ENCODE results near the gene COL12A1. TPM values are rescaled to one million over a fixed set of nuclear protein-coding genes. Genes with fewer than 3 reads are reported as not detected.

Gene COL12A1
- total and polyA plus RNA-seq, 2 donors (not counting 1 experiment from before 2014, with no cell fraction given): not detected

DNA sequence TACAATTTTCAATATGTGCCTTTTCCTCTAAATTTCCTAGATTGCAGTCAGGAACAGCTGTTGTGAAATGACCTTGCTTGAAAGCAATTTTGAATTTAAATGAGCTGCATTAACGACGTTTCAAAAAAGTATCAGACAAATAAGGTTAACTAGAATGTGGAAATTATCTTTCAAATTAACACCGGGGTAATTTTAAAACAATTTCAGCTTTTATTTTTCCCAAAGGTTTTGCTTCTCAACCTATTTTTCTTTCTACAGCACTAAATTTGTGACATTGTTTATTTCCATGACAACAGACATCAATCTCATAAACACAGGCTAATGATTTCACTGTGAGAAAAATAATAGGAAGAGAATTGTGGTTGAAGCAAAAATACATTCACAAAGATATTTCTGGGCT, 38.5 kb downstream of the COL12A1 start:
- no peak overlapping the region for H2AFZ ChIP-seq (ENCODE audit: insufficient read depth, low read depth, low read length, poor library complexity, severe bottlenecking)
- intact Hi-C loops (cut with micrococcal nuclease): no loop called here
- Mint-ChIP-seq H3K4me1 (no peaks in the 10 kb centered on the region), H3K27me3 (peaks cover 18% of the 10 kb centered on the region), H3K9me3 (ENCODE audit: insufficient read depth) (no peaks in the 10 kb centered on the region), H3K27ac (no peak overlapping the region), H3K4me3 (no peak overlapping the region)
- ATAC-seq (ENCODE audit: low read depth) (no peak), DNase-seq (no peak)
- no peaks in the 10 kb centered on the region for H3K36me3 ChIP-seq (replicated peaks in 1 of 2; ENCODE audit: control extremely low read depth in 1 of 2, control insufficient read depth in 1 of 2, extremely low read depth in 1 of 2, insufficient read depth in 2 of 2, low read length in 1 of 2)
- ChIA-PET CTCF (no interaction called here), POLR2A (no interaction called here)
- H4K20me1 ChIP-seq (ENCODE audit: control insufficient read depth, insufficient read depth, low read length, poor library complexity, severe bottlenecking): no peaks in the 10 kb centered on the region
- H3K79me2 ChIP-seq (ENCODE audit: control insufficient read depth, insufficient read depth, low read length): no peaks in the 10 kb centered on the region
- no peak overlapping the region for H3K27ac ChIP-seq (ENCODE audit: low read length in 2 of 2)
- no peak overlapping the region for H3K4me3 ChIP-seq (ENCODE audit: control extremely low read depth in 1 of 5, extremely low read depth in 1 of 5, insufficient read depth in 1 of 5, low read depth in 2 of 5, low read length in 4 of 5)
- H3K4me1 ChIP-seq (ENCODE audit: control insufficient read depth in 2 of 2, insufficient read depth in 2 of 2, low read length in 2 of 2): no peaks in the 10 kb centered on the region
- WGBS (ENCODE audit: insufficient coverage): no CpG with 5 or more reads among the region's 3 CpGs
- TF ChIP-seq EZH2 (IDR thresholded peaks at IDR 0.05; ENCODE audit: borderline replicate concordance, insufficient read depth, low read depth, low read length, poor library complexity, severe bottlenecking): no peak
- TF ChIP-seq, protein P1, sequence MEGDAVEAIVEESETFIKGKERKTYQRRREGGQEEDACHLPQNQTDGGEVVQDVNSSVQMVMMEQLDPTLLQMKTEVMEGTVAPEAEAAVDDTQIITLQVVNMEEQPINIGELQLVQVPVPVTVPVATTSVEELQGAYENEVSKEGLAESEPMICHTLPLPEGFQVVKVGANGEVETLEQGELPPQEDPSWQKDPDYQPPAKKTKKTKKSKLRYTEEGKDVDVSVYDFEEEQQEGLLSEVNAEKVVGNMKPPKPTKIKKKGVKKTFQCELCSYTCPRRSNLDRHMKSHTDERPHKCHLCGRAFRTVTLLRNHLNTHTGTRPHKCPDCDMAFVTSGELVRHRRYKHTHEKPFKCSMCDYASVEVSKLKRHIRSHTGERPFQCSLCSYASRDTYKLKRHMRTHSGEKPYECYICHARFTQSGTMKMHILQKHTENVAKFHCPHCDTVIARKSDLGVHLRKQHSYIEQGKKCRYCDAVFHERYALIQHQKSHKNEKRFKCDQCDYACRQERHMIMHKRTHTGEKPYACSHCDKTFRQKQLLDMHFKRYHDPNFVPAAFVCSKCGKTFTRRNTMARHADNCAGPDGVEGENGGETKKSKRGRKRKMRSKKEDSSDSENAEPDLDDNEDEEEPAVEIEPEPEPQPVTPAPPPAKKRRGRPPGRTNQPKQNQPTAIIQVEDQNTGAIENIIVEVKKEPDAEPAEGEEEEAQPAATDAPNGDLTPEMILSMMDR (IDR thresholded peaks at IDR 0.05): no peak
- H3K9me3 ChIP-seq (ENCODE audit: control extremely low read depth in 1 of 3, control insufficient read depth in 2 of 3, insufficient read depth in 1 of 3, low read length in 2 of 3): no peaks in the 10 kb centered on the region
- H3K4me2 ChIP-seq (replicated peaks; ENCODE audit: low read depth, low read length, poor library complexity, severe bottlenecking): no peak overlapping the region
- H3K27me3 ChIP-seq (replicated peaks in 1 of 4; ENCODE audit: control extremely low read depth in 1 of 4, control insufficient read depth in 3 of 4, insufficient read depth in 4 of 4, low read length in 3 of 4): peaks cover 0 to 3% (median 0%) of the 10 kb centered on the region in 4 experiments
- no peak overlapping the region for H3K9ac ChIP-seq (ENCODE audit: low read length)

DNA sequence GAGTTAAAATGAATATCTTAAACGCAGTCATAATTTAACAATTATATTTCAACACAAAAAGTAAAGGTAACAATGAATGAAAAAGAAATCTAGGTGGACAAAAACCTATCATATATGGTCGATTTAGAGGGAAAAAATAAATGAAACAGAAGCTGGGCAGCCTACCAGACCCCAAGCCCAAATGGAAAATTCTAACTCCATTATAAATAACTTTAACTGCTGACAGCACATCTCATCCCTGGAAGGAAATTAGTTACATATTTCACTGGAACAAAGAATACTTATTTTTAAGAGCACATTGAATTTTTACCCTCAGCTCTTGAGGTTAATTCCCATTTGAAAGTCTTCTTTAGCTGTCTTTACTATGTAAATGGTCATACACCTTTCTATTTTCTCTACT, 39.1 kb downstream of the COL12A1 start:
- CTCF ChIA-PET: no interaction called here
- no peak overlapping the region for H3K4me3 Mint-ChIP-seq
- Histone ChIP-seq H4K20me1 (ENCODE audit: control insufficient read depth, insufficient read depth, low read length, poor library complexity, severe bottlenecking) (no peaks in the 10 kb centered on the region), H3K36me3 (replicated peaks in 1 of 2; ENCODE audit: control extremely low read depth in 1 of 2, control insufficient read depth in 1 of 2, extremely low read depth in 1 of 2, insufficient read depth in 2 of 2, low read length in 1 of 2) (no peaks in the 10 kb centered on the region), H3K4me1 (ENCODE audit: control insufficient read depth in 2 of 2, insufficient read depth in 2 of 2, low read length in 2 of 2) (no peaks in the 10 kb centered on the region), H3K79me2 (ENCODE audit: control insufficient read depth, insufficient read depth, low read length) (no peaks in the 10 kb centered on the region), H3K27ac (ENCODE audit: low read length in 2 of 2) (no peak overlapping the region), H3K9ac (ENCODE audit: low read length) (no peak overlapping the region), H3K4me2 (replicated peaks; ENCODE audit: low read depth, low read length, poor library complexity, severe bottlenecking) (no peak overlapping the region), H2AFZ (ENCODE audit: insufficient read depth, low read depth, low read length, poor library complexity, severe bottlenecking) (no peak overlapping the region), H3K4me3 (ENCODE audit: control extremely low read depth in 1 of 5, extremely low read depth in 1 of 5, insufficient read depth in 1 of 5, low read depth in 2 of 5, low read length in 4 of 5) (no peak overlapping the region), H3K9me3 (ENCODE audit: control extremely low read depth in 1 of 3, control insufficient read depth in 2 of 3, insufficient read depth in 1 of 3, low read length in 2 of 3) (no peaks in the 10 kb centered on the region), H3K27me3 (replicated peaks in 1 of 4; ENCODE audit: control extremely low read depth in 1 of 4, control insufficient read depth in 3 of 4, insufficient read depth in 4 of 4, low read length in 3 of 4) (peaks cover 0 to 3% (median 0%) of the 10 kb centered on the region in 4 experiments)
- intact Hi-C loops (cut with micrococcal nuclease): no loop called here
- no peak overlapping the region for H3K27ac Mint-ChIP-seq
- TF ChIP-seq, protein P1 (IDR thresholded peaks at IDR 0.05): no peak
- TF ChIP-seq EZH2 (IDR thresholded peaks at IDR 0.05; ENCODE audit: borderline replicate concordance, insufficient read depth, low read depth, low read length, poor library complexity, severe bottlenecking): no peak
- peaks cover 18% of the 10 kb centered on the region for H3K27me3 Mint-ChIP-seq
- no peaks in the 10 kb centered on the region for H3K4me1 Mint-ChIP-seq
- ATAC-seq (ENCODE audit: low read depth) (no peak), DNase-seq (no peak)
- no CpG with 5 or more reads among the region's 2 CpGs for WGBS (ENCODE audit: insufficient coverage)
- no peaks in the 10 kb centered on the region for H3K9me3 Mint-ChIP-seq (ENCODE audit: insufficient read depth)
- POLR2A ChIA-PET: no interaction called here

Measured in B cell (primary cell).